ENCODE measurements around the gene C4B.
"Not testable (repeated sequence)": the region's sequence is repeated elsewhere in the genome, so short reads cannot be mapped to it uniquely, and the experiment has no call there.

The C4B gene

GRCh38 chr6:32042276-32042675, 27.7 kb downstream of the C4B start:
- not testable (repeated sequence) for H3K27ac ChIP-seq (ENCODE audit: low read depth, low read length); H3K9ac ChIP-seq (ENCODE audit: low read length); H3K27me3 ChIP-seq (ENCODE audit: control insufficient read depth, insufficient read depth, low read length); H3K36me3 ChIP-seq (ENCODE audit: control insufficient read depth, insufficient read depth, low read length); H3K4me1 ChIP-seq (ENCODE audit: control insufficient read depth, insufficient read depth, low read length); H3K4me3 ChIP-seq (ENCODE audit: low read length)

GRCh38 chr6:32043589-32044380, 29.2 kb downstream of the C4B start:
- H3K9ac ChIP-seq (ENCODE audit: low read length); H3K36me3 ChIP-seq (ENCODE audit: control insufficient read depth, insufficient read depth, low read length); H3K4me1 ChIP-seq (ENCODE audit: control insufficient read depth, insufficient read depth, low read length); H3K4me3 ChIP-seq (ENCODE audit: low read length); H3K27me3 ChIP-seq (ENCODE audit: control insufficient read depth, insufficient read depth, low read length); H3K27ac ChIP-seq (ENCODE audit: low read depth, low read length): not testable (repeated sequence)

- not testable (repeated sequence) for H3K36me3 ChIP-seq (ENCODE audit: control insufficient read depth, insufficient read depth, low read length); H3K9ac ChIP-seq (ENCODE audit: low read length)
These were observed 30.3 kb downstream of the C4B start for GRCh38 chr6:32044916-32045315.

GRCh38 chr6:32045811-32046449, 31.3 kb downstream of the C4B start:
- no peaks in the 10 kb centered on the region for H3K27me3 ChIP-seq (ENCODE audit: control insufficient read depth, insufficient read depth, low read length)
- H3K27ac ChIP-seq (ENCODE audit: low read depth, low read length): peak overlapping the region; percentile 63
- no peaks in the 10 kb centered on the region for H3K4me1 ChIP-seq (ENCODE audit: control insufficient read depth, insufficient read depth, low read length)
- H3K9ac ChIP-seq (ENCODE audit: low read length): no peak overlapping the region
- no peaks in the 10 kb centered on the region for H3K36me3 ChIP-seq (ENCODE audit: control insufficient read depth, insufficient read depth, low read length)
- H3K4me3 ChIP-seq (ENCODE audit: low read length): no peak overlapping the region

More at GRCh38 chr6:32044916-32045315, 30.3 kb downstream of the C4B start:
- not testable (repeated sequence) for H3K4me3 ChIP-seq (ENCODE audit: low read length); H3K27me3 ChIP-seq (ENCODE audit: control insufficient read depth, insufficient read depth, low read length); H3K27ac ChIP-seq (ENCODE audit: low read depth, low read length); H3K4me1 ChIP-seq (ENCODE audit: control insufficient read depth, insufficient read depth, low read length)

GRCh38 chr6:32046450-32047083, 32.0 kb downstream of the C4B start:
- Histone ChIP-seq H3K4me1 (ENCODE audit: control insufficient read depth, insufficient read depth, low read length) (no peaks in the 10 kb centered on the region), H3K27ac (ENCODE audit: low read depth, low read length) (peak overlapping the region; percentile 63), H3K36me3 (ENCODE audit: control insufficient read depth, insufficient read depth, low read length) (no peaks in the 10 kb centered on the region), H3K27me3 (ENCODE audit: control insufficient read depth, insufficient read depth, low read length) (no peaks in the 10 kb centered on the region), H3K4me3 (ENCODE audit: low read length) (no peak overlapping the region), H3K9ac (ENCODE audit: low read length) (no peak overlapping the region)

DNA sequence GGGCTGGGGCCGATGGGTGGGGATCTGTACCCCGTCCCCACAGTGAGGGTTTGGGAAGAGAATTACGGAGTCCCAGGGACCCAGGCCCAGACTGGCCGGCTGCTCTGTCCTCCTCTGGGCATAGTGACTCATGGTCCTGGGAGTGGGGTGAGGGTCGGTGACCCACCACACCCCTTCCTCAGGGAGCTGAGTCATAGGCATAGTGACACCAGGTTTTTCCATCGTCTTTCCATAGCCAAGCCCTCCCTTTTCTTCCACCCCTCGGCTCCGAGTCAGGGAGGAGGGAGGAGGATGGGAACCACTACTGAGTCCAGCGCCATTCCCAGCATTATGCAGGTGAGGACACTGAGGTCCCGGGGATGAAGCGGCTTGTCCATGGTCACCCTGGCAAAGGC, 32.5 kb downstream of the C4B start:
- no peaks in the 10 kb centered on the region for H3K36me3 ChIP-seq (ENCODE audit: control insufficient read depth, insufficient read depth, low read length)

GRCh38 chr6:32047539-32047854, 32.9 kb downstream of the C4B start:
- Histone ChIP-seq H3K27me3 (ENCODE audit: control insufficient read depth, insufficient read depth, low read length) (no peaks in the 10 kb centered on the region), H3K9ac (ENCODE audit: low read length) (no peak overlapping the region), H3K36me3 (ENCODE audit: control insufficient read depth, insufficient read depth, low read length) (no peaks in the 10 kb centered on the region), H3K4me3 (ENCODE audit: low read length) (no peak overlapping the region), H3K27ac (ENCODE audit: low read depth, low read length) (peak overlapping the region; percentile 7), H3K4me1 (ENCODE audit: control insufficient read depth, insufficient read depth, low read length) (no peaks in the 10 kb centered on the region)

More for the DNA sequence above, 32.5 kb downstream of the C4B start:
- no peaks in the 10 kb centered on the region for H3K4me1 ChIP-seq (ENCODE audit: control insufficient read depth, insufficient read depth, low read length)
- peak overlapping the region; percentile 63 for H3K27ac ChIP-seq (ENCODE audit: low read depth, low read length)
- no peaks in the 10 kb centered on the region for H3K27me3 ChIP-seq (ENCODE audit: control insufficient read depth, insufficient read depth, low read length)
- H3K9ac ChIP-seq (ENCODE audit: low read length): no peak overlapping the region
- H3K4me3 ChIP-seq (ENCODE audit: low read length): no peak overlapping the region

DNA sequence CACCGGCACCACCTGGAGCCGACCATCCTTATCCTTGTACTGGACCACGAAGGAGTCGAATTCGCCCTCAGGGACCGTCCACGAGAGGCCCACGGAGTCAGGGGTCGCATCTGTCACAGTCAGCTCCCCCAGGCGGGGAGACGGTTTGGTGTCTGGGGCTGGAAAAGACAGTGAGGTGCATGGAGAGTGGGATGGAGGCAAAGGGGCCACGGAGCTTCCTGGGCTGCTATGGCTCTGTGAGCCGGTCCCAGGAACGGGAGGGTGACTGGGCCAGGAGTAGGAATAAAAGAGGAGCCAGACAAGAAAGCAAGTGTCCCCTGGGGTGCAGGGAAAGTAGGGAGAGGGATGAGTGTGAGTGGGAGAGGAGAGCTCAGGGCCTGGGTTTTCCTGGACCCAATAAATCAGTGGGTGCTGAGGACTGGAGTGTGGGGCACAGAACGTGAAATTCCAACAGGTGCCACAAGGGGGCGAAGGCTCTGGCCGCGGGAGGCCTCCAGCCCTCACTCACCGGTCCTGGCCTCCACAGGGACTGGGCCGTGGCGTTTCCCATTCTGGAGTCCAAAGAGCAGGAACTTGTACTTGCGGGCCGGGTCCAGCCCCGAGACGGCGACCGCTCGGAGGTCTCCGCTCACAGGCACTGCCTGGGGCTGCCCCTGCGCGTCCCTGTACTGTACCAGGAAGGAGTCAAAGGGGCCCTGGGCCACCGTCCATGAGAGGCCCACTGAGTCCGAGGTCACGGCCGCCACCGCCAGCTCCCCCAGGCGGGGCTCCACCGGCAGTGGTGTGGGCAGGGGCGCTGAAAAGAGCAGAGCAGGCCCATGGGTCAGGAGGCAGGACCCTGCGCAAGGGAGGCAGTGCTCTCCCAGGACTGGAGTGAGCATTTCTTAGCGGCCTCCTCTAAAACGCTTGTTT, 33.5 kb downstream of the C4B start:
- no peaks in the 10 kb centered on the region for H3K4me1 ChIP-seq (ENCODE audit: control insufficient read depth, insufficient read depth, low read length)
- no peaks in the 10 kb centered on the region for H3K27me3 ChIP-seq (ENCODE audit: control insufficient read depth, insufficient read depth, low read length)
- peak overlapping the region; percentile 7 for H3K27ac ChIP-seq (ENCODE audit: low read depth, low read length)
- no peaks in the 10 kb centered on the region for H3K36me3 ChIP-seq (ENCODE audit: control insufficient read depth, insufficient read depth, low read length)
- H3K9ac ChIP-seq (ENCODE audit: low read length): no peak overlapping the region
- H3K4me3 ChIP-seq (ENCODE audit: low read length): no peak overlapping the region

DNA sequence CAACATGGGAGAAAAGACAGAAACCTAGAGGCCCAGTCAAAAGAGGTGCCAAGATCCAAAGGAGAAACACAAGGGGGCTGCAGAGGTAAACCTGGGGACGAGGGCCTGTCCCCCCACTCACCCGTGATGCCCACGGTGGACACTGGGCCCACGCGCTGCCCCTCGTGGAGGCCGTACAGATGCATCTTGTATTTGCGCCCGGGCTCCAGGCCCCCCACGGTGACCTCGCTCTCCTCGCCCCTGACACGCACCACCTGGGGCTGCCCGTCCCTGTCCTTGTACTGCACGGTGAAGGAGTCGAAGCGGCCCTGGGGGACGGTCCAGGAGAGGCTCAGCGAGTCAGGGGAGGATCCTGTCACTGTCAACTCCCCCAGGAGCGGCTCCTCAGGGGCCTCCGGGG, 34.6 kb downstream of the C4B start:
- H3K4me1 ChIP-seq (ENCODE audit: control insufficient read depth, insufficient read depth, low read length); H3K4me3 ChIP-seq (ENCODE audit: low read length); H3K27ac ChIP-seq (ENCODE audit: low read depth, low read length); H3K9ac ChIP-seq (ENCODE audit: low read length); H3K27me3 ChIP-seq (ENCODE audit: control insufficient read depth, insufficient read depth, low read length); H3K36me3 ChIP-seq (ENCODE audit: control insufficient read depth, insufficient read depth, low read length): not testable (repeated sequence)

- not testable (repeated sequence) for H3K27ac ChIP-seq (ENCODE audit: low read depth, low read length); H3K4me1 ChIP-seq (ENCODE audit: control insufficient read depth, insufficient read depth, low read length); H3K27me3 ChIP-seq (ENCODE audit: control insufficient read depth, insufficient read depth, low read length); H3K36me3 ChIP-seq (ENCODE audit: control insufficient read depth, insufficient read depth, low read length); H3K4me3 ChIP-seq (ENCODE audit: low read length); H3K9ac ChIP-seq (ENCODE audit: low read length)
These were observed 35.1 kb downstream of the C4B start for GRCh38 chr6:32049736-32050135.

DNA sequence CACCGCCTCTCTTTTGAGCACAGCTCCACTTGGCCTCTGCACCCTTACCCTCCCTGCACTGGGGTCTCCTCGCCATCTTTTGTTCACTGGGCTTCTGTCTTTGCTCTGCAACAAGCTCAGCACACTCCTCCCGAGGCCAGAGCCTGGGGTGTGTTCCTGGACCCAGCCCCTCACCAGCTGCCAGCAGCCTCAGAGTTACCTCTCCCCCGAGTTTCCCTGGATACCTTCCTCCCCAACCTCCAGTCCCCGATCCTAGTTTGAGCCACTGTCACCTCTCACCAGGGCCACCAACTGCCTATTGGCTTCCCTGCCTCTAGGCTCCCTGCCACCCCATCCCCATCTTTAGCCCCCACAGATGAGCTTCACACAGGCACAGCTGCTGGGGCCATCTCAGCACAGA, 36.0 kb downstream of the C4B start:
- no peaks in the 10 kb centered on the region for H3K27me3 ChIP-seq (ENCODE audit: control insufficient read depth, insufficient read depth, low read length)
- no peaks in the 10 kb centered on the region for H3K4me1 ChIP-seq (ENCODE audit: control insufficient read depth, insufficient read depth, low read length)
- no peak overlapping the region for H3K4me3 ChIP-seq (ENCODE audit: low read length)
- no peak overlapping the region for H3K27ac ChIP-seq (ENCODE audit: low read depth, low read length)
- no peak overlapping the region for H3K9ac ChIP-seq (ENCODE audit: low read length)
- no peaks in the 10 kb centered on the region for H3K36me3 ChIP-seq (ENCODE audit: control insufficient read depth, insufficient read depth, low read length)

DNA sequence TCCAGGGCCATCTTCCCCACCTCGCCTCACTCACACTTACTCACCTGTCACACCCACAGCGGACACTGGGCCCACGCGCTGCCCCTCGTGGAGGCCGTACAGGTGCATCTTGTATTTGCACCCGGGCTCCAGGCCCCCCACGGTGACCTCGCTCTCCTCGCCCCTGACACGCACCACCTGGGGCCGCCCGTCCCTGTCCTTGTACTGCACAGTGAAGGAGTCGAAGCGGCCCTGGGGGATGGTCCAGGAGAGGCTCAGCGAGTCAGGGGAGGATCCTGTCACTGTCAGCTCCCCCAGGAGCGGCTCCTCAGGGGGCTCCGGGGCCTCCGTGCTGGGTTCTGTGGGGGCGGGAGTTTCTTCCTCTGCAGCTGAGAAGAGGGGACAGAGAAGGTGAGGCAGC, 38.0 kb downstream of the C4B start:
- H3K36me3 ChIP-seq (ENCODE audit: control insufficient read depth, insufficient read depth, low read length); H3K4me3 ChIP-seq (ENCODE audit: low read length); H3K9ac ChIP-seq (ENCODE audit: low read length); H3K27ac ChIP-seq (ENCODE audit: low read depth, low read length); H3K4me1 ChIP-seq (ENCODE audit: control insufficient read depth, insufficient read depth, low read length); H3K27me3 ChIP-seq (ENCODE audit: control insufficient read depth, insufficient read depth, low read length): not testable (repeated sequence)
